HG03103 (cell line): ENCODE data around the gene STK24.

Experiments used
- ATAC-seq: cut with Tn5 transposase; IDR thresholded peaks from one replicate; pipeline ENCODE4 v1.9.1; 2021; ENCODE audit warnings: low read depth; ENCODE audit not compliant: unreplicated experiment

Gene STK24

DNA sequence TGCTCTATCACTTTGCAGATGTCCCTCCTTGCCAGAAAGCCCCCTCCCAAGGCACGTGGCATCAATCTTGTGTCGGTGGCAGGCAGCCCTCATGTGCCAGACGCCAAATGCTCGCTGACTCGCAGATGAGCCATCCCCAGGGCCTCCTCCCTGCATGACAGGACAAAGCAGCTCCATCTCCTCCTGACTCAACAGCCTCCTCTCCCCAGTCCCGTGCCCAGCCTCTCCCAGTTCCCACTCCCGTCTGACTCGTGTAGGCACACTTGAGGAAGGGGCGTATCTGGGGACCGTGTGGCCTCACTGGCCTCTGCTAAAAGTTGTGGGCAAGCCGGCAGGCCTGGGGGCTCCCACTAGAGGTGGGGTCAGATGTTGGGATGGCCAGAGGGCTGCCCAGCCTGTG, 133.6 kb downstream of the STK24 start:
- ATAC-seq, result no peak

DNA sequence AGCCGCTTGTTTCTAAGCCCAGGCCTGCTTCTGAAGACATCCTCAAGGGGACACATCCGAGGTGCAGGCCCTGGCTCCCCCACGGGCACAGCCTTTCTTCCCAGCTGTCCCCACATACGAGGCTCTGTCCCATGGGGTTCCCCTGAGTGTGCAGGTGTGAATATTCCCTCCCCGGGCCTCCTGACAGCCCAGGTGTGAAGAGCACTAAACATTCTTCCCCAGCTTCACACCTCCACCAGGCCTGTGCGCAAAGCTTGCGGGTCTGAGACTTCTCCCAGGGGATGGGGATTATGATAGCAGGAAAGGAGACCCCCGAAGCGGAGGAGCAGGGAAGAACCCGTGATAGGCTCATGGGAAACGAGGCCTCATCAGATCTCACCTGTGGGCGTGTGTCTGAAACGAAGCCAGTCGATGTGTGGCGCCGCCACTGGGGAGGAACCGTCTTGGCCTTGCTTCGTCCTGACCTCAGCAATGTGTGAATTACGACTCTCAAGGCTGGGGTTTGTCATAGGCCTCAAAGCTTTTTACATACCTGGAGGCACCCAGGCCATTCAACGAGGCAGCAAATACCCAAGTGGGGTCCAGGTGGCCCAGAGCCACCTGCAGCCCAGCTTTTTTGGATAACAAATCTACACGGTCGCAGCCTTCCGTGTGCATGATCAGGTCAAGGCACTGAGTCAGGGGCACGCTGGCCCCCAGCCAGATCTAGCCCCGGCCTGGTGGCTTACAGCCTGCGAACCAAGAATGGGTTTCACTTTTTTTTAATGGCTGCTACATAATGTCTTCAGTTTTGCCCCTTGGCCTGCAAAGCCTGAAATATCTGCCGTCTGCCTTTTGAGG, 134.3 kb downstream of the STK24 start:
- ATAC-seq, result no peak

DNA sequence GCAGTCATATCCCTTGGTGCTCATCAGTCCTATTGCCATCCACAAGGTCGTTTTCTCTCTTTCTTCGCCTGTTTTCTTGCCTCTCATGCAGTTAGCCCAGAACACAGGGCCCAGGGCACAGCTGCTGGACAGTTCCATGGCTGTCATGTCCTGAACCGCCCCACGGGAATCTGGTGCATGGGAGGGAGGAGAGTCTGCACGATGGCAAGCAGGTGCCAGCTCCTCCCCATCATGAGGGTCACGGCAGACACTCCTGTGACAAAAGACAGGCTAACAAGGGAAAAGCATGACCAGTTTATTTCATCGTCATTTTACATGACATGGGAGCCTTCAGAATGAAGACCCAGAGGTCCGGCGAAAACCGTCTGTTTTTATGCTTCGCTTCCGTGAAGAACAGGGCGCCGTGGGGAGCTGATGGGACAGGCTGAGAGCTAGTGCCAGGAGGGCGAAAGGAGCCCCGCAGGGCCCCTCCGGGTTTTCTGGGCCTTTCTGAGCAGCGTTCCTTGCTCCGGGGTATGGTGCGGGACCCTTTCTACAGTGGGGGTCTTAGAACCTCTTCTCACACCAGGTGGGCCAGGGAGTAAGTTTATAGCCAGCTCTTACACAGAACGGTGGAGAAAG, 135.7 kb downstream of the STK24 start:
- no peak for ATAC-seq

DNA sequence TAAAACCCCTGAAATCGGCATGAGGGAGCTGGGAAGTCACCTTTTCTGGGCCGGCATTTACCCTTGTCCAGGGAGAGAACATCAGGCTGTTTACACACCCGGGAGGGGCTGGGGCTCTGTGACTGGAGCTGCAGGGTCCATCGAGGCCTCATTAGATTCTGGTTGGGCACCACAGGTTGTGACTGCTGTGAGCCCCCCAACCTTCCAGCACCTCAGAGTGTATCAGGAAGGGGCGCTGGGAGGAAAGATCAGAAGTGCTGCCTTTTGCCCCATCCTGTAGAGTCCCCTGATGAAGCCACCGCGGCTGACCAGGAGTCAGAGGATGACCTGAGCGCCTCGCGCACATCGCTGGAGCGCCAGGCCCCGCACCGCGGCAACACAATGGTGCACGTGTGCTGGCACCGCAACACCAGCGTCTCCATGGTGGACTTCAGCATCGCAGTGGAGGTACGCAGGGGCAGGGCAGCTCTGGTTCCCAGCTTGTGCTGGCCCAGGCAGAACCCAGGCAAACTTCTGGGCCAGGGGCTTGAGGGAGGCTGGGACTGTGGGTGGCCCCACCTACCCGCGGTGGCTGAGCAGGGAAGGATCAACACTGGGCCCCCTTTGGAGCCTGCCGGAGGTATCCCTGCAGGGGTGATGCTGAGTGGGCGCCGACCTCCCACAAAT, 136.4 kb downstream of the STK24 start:
- ATAC-seq, result no peak

DNA sequence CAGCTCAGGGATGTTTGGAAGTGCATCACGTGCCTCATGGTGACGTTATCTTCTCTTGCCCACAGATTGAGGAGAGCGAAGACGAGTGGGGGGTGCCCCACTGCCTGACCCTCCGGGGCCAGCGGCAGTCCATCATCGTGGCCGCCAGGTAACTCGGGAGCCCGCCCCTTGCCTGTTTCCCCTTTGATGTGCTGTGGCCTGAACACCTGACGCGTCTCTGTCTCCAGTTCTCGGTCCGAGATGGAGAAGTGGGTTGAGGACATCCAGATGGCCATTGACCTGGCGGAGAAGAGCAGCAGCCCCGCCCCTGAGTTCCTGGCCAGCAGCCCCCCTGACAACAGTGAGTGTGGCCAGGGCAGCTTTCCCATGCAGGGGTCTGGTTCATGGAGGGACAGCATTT, 137.0 kb downstream of the STK24 start:
- ATAC-seq, result no peak

DNA sequence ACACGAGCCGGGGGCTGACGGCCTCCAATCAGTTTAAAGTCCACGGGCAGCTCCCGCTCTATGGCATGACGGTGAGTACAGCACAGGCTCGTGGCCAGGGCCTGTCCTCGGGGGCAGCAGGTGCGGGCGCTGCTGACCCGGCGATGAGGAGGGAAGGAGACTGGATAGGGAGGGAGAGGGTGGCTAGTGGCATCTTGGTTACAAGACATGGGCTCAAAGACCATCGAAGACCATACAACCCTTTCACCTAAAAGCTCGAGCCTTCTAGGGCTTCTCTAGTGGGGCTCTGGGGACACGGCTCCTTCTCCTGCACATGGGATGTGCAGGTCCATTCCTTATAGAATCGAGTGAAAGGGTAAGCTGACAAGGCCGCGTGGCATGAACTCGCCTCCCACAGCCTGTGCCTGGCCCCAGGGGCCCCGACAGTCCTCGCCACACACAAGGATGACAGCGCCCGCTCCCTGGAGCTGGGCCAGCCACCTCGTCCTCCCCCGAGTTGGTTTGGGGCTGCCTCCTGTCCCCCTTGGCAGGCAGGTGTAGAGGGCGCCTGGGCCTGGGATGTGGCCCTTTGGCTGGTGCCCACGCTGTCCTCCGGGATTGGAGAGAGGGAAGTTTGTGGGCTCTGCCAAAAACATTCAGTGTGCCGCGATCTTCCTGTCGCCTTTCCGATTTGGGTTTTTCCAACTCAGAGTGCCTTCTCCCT, 137.6 kb downstream of the STK24 start:
- ATAC-seq, result no peak

DNA sequence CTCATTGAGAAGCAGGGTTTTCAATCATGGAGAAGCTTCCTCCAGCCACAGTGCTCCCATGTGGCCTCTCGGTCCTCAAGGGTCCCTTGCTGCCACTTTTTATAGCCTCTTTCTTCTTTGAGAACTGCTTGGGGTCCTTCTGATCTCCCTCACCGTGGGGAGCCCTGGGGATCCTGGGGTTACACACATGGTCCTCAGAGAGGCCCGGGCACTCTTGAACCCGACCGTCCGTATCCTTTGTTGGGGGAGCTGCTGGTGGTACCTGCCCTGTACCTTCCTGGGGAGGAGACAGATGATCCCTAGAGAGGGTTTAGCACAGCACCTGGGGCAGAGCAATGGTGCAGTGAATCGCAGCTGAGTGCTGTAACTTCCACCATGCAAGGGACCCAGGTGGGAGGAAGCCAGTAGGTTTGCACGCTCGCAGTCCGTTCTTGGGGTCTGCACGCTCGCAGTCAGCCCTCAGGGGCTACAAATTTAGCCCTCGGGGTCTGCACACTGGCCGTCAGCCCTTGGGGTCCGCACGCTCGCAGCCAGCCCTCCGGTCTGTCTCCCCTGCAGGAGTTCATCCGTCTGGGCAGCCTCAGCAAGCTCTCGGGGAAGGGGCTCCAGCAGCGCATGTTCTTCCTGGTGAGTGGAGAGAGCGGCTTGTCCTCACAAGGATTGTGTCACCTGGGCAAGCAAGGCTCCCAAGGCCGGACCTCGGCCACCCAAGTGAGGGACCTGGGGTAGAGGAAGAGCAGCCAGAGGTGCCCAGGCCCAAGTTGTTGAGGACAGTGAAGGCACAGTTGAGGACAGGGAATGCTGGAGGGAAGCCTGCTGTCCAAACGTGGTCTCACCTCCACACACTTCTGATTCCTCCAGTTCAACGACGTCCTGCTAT, 138.4 kb downstream of the STK24 start:
- ATAC-seq, result no peak

DNA sequence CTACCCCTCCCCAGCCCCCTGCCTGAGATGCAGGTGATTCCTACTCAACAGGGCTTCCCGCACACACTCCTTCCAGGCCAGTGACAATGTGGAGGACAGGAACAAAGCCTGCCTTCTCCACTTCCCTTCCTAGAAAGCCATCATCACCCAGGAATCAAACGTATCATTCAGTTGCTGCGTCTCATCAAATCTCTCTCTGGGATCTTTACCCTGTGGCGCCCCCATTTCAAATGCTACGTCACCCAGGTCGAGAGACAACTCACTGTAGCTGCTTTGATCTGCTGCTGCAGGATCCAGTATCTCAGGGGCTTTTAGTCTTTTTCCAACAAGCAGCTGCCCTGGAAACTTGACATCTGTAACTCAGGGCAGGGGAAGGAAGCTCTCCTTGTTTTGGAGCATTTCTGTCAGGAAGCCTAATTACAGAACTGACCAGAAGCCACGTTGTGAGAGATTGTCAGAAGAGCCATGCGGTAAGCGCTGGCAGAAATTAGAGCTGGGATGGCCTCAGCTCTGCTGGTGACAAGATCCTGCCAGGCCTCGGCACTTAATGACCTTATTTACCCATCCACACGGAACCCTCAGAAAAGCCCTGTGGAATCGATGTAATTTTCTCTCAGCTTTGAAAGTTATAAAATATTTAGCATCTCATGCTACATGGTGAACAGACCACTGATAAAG, 140.5 kb downstream of the STK24 start:
- ATAC-seq, result no peak

DNA sequence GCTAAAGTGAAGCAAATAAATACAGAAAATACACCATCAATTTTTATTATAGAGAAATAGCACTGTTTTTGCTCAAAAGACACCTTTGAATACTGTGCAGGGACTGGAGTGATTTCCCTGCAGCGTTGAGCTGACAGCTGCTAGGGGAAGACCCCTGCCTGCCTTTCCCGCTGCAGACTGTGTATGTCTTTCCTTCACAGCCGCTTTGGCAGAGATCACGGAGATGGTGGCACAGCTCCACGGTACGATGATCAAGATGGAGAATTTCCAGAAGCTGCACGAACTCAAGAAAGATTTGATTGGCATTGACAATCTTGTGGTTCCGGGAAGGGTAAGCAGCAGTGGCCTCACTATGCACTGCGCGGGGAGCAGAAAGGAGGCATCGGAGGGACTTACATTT, 141.5 kb downstream of the STK24 start:
- ATAC-seq, result no peak

DNA sequence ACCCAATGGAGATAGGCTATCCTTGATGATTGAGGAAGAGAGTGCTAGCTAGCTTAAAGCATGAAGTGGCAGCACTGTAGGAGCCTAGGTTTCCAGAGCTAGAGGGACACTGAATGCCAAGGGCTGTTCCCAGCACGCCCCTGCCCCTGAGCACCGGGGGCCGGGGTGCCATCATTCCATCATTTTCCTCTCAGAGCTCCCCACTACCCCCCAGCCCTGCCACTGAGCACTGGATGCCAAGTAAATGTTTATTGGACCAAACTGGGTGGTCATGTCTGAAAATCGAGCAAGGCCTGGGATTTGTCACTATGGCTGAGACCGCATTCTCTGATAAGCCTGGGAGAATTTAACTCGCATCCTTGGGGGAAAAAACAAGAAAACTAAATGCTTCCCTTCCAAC, 142.8 kb downstream of the STK24 start:
- ATAC-seq, result no peak

DNA sequence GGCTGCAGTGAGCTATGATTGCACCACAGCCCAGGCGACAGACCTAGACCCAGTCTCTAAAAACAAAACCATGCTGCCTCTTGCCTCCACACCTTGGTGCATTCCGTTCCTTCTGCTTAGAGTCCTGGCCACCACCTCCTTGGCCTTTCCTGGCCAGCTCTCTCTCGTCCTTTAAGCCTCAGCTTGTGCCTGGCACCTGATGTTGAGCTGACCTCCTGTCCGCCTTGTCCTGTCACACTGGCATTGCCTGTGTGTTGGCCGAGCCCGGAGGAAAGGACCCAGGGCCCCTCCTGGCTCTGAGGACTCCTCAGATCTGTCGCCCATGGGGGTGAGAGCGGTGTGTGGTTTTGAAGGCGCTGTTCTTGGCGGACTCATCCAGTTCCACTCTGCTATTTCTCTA, 143.3 kb downstream of the STK24 start:
- ATAC-seq, result no peak

DNA sequence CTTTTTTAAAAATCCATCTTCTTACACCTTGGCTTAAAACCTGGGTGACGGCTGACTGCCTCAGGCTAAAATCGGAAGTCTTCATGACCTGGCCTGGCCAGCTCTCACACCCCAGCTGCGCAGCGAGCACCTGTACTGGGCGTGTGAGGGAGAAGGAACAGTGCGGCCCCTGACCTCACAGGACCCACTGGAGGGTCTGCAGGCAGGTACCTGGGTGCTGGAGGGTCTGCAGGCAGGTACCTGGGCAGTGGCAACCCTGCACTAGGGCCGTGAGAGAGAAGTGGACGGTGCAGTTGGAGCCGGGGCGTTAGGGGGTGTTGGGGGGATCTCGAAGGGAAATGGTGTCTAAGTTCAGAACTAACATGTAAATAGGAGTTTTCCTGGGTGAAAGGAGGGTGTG, 144.3 kb downstream of the STK24 start:
- no peak for ATAC-seq

DNA sequence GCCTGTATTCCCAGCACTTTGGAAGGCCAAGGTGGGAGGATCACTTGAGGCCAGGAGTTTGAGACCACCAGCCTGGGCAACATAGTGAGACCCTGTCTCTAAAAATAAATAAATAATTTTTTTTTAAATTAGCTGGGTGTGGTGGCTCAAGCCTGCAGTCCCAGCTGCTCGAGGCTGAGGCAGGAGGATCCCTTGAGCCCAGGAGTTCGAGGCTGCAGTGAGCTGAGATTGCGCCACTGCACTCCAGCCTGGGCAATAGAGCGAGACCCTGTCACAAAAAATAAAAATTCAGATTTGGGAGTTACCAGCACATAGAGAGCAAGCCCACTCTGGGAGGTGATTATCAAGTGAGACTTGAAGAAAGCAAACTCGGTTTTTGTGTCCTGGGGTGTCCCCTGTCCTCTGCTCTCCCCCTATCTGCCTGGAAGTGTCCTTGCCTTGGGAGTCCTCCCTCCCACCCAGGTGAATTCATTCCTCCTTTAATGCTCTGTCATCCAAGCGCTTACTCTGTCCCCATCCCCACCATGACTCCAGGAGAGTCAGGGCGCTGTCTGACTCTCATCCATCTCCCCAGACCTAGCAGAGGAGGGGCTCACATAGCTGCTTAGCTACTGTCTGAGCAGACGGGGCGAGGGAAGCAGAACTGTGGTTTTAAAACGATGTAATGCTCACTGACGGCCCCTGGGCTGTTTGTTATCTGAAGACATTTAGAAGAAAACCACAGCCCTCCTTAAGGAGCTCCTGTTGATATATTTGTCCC, 146.8 kb downstream of the STK24 start:
- no peak for ATAC-seq

DNA sequence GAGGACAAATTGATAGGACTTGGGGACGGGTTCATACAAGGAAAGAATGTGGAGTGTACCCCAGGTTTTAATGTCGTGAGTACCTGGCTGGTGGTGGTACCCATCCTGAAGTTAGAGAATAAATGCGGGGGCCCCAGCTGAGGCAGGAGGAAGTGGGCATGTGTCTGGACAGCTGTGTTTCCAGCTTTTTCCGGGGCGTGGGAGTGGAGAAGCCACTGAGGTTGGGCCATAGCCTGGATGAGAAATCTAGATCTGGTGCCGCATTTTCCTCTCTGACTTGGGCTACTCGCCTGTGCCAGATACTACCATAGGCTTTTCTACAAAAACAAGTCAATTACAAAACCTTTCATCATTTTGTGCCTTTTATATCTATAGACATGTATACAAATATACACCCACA, 147.4 kb downstream of the STK24 start:
- ATAC-seq, result no peak

DNA sequence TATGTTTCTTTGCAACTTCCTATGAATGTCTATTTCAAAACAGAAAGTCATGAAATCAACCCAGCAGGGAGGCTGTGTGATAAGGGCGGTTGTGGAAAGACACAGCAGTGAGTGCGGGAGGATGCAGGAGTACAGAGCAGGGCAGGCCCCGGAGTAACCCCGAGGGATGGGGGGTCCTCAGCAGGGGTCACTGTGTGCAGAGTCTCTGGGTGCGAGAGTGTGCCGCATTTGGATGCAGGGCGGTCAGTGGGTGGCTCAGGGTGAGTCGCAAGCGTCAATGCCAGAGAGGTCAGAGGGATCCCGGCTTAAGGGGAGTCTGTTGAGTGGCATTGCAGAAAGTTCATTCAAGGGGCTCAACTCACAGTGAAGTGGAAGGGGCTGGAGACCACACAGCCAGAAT, 147.8 kb downstream of the STK24 start:
- ATAC-seq, result no peak

DNA sequence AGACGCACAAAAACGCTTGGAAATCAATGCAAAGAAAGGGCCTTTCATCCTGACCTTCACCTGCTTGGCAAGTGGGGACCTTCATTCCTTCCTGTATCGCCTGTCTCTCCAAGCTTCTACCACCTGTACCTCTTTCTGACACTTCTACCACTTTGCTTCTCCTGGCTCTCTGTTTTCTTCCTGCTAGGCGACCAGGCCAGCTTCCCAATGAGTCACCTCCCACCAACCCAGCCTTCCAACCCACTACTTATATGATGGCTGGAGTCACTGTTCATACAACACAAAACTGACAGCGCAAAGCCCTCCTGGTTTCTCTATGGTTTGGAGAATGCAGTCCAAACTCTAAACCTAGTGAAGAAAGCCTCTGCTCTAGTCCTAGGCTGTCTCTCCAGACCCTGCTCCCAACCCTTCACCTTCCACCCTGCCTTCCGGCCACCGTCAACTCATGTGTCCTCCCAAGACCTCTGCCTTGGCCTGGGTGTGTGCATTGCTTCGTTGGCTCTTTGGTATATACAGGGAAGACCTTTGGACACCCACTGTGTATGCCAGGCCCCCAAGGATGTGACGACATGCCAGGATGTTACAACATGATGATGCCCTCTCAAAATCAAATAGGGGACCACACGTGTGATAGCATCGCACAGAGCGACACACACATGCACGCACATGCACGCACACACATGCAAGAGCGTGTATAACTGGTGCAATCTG, 148.5 kb downstream of the STK24 start:
- ATAC-seq, result no peak

DNA sequence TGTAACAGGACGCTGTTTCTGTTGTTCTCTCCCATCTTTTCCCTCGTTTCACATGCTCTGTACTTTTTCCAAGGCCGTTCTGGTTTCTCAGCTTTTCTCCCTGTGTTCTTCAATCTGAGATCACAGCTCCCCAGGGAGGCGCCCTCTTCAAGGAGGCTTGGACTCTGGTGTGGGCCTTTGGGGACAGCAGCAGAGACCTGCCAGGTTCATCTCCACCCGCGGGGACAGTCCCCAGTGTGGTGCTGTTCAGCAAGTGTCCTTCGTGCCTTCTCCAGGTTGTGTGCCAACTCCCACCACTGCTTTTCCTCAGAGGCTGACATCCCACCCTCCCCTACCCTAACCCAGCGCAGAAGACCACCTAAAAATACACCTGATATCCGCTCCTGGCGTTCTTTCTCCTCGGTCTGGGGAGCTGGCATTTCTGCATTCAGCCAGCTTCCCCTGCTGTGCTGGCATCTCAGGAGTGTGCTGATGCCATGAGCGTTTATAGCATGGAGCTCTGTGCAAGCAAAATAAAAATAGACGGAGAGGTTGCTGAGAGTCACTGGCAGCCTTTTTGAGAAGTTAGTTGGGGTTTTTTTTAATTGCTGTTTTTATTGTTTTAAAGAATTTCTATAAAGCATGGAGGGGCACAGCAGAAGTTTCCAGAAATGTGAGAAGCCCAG, 149.4 kb downstream of the STK24 start:
- no peak for ATAC-seq

DNA sequence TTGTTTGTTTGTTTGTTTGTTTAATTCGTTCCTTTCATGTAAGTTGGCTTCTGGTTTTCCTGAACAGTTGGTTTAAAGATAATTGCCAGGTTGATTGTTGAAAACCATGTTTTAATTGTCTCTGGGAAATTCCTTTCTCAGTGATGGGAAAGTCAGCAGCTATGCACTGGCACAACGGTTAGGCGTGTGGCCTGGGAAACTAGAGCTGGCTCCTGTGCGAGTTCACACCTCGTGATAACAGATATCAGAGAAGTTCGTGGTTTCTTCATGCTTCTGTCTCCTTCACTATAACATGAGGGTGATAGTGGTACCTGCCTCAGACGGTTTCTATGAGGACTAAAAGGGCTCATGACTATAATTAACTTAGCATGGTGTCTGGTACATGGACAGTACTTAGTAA, 153.5 kb downstream of the STK24 start:
- no peak for ATAC-seq
